Stomach (tissue), 4 donors: ENCODE results near the gene ETV5.

Experiments used
- EP300 ChIP-seq: sonication (generic); formaldehyde crosslinking; IDR thresholded peaks from one replicate; pipeline ENCODE4 v1.6.1; 2017; ENCODE audit warnings: antibody characterized with exemption
- POLR2A ChIP-seq, 4 donors: fragments of 450-650 bp; IDR thresholded peaks; one replicate each; pipeline ENCODE4 v1.6.1; 2016; ENCODE audit warnings: antibody characterized with exemption in 4 of 4, control low read depth in 2 of 4, mild to moderate bottlenecking in 1 of 4, moderate library complexity in 1 of 4
- POLR2AphosphoS5 ChIP-seq, 3 donors: sonication (generic); formaldehyde crosslinking; IDR thresholded peaks; one replicate each; pipeline ENCODE4 v1.6.1; 2016; ENCODE audit warnings: antibody characterized with exemption in 3 of 3
- TF ChIP-seq, protein P1 (sequence below), 7 experiments: fragments of 450-650 bp in 4 of 7; fragments of 200-600 bp in 3 of 7; sonication (generic) in 3 of 7; IDR thresholded peaks; one replicate each; pipeline ENCODE4 v1.5.1; 2016 to 2019; ENCODE audit warnings: antibody characterized with exemption in 7 of 7, control low read depth in 2 of 7, mild to moderate bottlenecking in 1 of 7

DNA sequence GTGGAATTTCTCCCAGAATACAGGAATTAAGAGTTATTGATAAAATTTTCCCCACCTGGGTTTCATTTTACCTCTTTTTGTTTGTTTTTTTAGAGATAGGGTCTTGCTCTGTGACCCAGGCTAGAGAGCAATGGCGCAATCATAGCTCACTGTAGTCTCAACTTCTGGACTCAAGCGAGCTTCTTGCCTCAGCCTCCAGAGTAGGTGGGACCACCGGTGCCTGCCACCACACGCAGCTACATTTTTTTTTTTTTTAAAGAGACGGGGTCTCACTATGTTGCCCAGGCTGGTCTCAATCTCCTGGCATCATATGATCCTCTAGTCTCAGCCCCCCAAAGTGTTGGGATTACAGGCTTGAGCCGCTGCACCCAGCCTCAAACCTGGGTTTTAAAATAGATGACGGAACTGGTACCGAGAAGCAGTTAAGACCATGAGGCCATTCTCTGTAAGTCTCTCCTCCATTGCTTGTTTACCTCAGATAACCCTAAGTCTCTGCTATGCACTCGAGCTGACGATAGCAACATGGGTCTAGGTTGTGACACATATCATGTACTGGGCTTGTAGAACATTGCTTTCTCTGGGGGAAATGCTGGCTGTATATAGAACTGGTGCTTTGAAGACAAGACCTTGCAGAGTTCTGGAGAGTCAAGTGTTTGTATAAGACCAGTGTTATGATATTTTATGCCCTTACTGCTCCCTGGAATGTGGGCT is 16.4 kb downstream of the ETV5 start:
- TF ChIP-seq POLR2A (IDR thresholded peaks at IDR 0.05) (no peak), EP300 (no peak), POLR2AphosphoS5 (IDR thresholded peaks at IDR 0.05) (no peak)
- TF ChIP-seq, protein P1, sequence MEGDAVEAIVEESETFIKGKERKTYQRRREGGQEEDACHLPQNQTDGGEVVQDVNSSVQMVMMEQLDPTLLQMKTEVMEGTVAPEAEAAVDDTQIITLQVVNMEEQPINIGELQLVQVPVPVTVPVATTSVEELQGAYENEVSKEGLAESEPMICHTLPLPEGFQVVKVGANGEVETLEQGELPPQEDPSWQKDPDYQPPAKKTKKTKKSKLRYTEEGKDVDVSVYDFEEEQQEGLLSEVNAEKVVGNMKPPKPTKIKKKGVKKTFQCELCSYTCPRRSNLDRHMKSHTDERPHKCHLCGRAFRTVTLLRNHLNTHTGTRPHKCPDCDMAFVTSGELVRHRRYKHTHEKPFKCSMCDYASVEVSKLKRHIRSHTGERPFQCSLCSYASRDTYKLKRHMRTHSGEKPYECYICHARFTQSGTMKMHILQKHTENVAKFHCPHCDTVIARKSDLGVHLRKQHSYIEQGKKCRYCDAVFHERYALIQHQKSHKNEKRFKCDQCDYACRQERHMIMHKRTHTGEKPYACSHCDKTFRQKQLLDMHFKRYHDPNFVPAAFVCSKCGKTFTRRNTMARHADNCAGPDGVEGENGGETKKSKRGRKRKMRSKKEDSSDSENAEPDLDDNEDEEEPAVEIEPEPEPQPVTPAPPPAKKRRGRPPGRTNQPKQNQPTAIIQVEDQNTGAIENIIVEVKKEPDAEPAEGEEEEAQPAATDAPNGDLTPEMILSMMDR (IDR thresholded peaks at IDR 0.05), result no peak
